Fibroblast of skin of right biceps (primary cell): ENCODE data around the gene GNB1.

Source experiments
- DNase-seq: peaks from one replicate; pipeline ENCODE4 v3.0.0-alpha.2; 2013

GNB1 gene

DNA sequence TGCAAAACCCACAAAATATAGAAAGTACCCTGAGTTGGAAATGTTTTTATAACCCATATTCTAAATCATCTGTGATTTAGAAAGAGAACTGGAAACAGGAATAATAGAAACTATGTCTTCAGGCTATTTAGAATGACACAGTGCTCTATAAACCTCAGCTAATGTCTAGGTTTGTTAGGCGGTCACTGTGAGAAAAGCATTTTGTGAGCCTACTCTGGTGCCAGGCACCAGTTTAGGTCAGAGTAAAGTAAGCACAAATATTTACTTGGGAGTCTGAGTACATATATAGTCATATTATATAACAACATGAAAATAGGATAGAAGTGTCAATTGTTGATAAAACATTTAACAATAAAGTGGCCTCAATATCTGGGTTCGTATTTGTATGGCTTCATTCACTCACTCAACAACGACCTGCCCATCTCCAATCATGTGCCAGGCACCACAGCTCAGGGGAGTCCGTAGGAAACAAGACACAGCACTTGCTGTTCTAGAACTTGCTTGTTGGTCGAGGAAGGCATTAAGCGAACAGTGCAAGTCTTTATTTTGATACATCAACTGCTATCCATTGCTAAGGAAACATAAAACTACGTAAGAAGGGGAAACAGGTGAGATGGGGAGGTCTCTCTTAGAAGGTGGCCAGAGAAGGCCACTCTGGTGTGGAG lies 37.2 kb downstream of the GNB1 start:
- no peak for DNase-seq

GRCh38 chr1:1852619-1853414 lies 38.1 kb downstream of the GNB1 start:
- DNase-seq, result no peak

DNA sequence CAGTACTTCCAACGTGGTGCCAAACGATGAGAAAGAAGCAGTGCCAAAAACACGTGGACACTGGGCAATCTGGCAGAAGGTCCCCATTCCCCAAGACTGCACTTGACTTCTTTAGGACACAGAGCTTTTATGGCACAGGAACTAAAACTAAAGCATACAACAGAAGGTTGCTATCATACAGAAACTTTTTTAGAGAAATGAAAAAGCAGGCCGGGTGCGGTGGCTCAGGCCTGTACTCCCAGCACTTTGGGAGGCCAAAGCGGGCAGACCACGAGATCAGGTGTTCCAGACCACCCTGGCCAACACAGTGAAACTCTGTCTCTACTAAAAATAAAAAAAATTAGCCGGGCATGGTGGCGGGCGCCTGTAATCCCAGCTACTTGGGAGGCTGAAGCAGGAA lies 43.0 kb downstream of the GNB1 start:
- no peak for DNase-seq

- DNase-seq, result no peak
Observed at GRCh38 chr1:1847061-1847850, 43.6 kb downstream of the GNB1 start.

GRCh38 chr1:1846386-1846918 lies 44.4 kb downstream of the GNB1 start:
- no peak for DNase-seq

GRCh38 chr1:1842360-1843146 lies 48.3 kb downstream of the GNB1 start:
- DNase-seq, result no peak

GRCh38 chr1:1841575-1841995 lies 49.3 kb downstream of the GNB1 start:
- DNase-seq, result no peak

DNA sequence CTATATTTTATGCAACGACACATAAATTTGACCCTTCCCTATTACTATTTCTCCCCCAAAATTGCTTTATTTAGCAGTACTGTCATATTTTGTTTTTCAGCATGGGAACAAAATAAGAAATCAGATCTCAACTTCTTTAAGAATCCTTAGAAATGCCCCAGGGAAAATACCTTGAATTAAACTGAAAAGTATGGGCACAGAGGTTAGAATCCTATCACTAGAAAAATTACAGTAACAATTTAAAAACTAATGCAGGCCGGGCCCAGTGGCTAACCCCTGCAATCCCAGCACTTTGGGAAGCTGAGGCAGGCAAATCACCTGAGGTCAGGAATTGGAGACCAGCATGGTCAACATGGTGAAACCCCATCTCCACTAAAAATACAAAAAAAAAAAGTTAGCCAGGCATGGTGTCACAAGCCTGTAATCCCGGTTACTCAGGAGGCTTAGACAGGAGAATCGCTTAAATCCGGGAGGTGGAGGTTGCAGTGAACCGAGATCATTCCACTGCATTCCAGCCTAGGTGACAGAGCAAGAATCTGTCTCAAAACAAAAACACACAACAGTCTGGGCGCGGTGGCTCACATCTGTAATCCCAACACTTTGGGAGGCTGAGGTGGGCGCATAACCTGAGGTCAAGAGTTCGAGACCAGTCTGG lies 51.4 kb downstream of the GNB1 start:
- no peak for DNase-seq

DNA sequence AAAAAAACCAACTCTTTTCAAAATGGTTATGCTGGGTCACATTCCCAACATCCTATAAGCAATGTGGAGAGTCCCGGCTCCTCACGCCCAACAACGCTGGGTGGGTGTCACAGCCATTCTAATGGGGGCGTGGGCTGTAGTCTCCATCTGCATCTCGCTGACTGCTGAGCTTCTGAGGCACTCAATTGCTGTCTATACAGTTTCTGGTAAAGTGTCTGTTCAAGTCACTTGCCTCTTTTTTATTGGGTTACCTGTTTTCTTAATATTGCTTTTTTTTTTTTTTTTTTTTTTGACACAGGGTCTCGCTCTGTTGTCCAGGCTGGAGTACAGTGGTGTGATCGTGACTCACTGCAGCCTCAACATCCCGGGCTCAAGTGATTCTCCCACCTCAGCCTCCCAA lies 54.8 kb downstream of the GNB1 start:
- no peak for DNase-seq

DNA sequence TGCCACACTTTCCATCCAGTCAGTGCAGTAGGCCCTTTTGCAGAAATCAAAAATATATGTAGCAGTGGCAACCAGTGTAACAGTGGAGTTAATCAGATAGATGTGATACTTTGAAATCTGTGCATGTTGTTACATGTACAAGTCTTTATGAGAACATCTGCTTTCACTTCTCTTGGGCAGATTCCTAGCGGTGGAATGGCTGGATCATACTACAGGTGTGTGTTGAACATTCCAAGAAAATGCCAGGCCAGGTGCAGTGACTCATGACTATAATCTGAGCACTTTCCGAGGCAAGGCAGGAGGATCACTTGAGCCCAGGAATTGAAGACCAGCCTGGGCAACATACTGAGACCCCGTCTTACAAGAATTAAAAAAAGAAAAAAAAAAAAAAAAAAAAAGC lies 55.3 kb downstream of the GNB1 start:
- DNase-seq, result no peak

- peak; percentile 26 for DNase-seq
Observed at GRCh38 chr1:1833916-1834325, 57.0 kb downstream of the GNB1 start.

DNA sequence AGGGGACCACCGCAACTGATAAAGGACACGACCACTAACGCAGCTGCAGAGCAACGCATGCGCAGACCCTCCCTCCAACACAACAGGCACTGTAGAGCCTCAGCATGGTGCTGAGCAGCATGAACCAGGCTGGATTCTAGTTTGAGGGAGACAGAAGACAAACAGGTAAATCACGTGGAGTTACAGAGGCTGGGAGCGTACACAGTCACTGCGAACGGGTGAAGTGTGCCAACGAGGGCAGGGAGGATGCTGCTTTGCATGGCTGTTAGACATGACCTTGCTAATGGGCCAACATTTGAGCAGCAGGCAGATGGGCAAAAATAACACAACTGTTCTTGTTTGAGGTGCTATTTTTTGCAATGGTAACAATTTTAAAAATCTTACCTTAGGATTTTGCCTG lies 57.4 kb downstream of the GNB1 start:
- no peak for DNase-seq

GRCh38 chr1:1832820-1833219 lies 58.1 kb downstream of the GNB1 start:
- no peak for DNase-seq

GRCh38 chr1:1832166-1832565 lies 58.7 kb downstream of the GNB1 start:
- DNase-seq, result no peak

GRCh38 chr1:1827089-1827848 lies 63.6 kb downstream of the GNB1 start:
- DNase-seq, result peak; percentile 25

GRCh38 chr1:1826356-1827088 lies 64.4 kb downstream of the GNB1 start:
- DNase-seq, result no peak

DNA sequence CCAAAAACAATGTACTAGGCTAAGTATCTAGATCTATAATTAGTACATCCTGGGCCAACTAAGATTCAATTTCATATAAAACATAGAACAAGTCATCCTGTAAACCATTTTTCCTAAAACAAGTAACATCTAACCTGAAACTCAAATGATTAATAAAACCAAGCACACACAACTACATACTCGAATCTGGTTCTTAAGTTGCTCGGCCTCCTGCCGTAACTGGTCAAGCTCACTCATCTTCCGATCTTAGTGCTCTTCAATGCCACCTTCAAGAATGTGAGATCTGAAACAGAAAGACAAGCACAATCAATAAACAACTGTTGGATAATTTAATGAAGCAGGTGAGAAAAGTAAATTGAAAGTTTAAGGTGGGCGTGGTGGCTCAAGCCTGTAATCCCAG lies 65.7 kb downstream of the GNB1 start:
- DNase-seq, result no peak

GRCh38 chr1:1819762-1820161 lies 71.1 kb downstream of the GNB1 start:
- DNase-seq, result no peak

DNA sequence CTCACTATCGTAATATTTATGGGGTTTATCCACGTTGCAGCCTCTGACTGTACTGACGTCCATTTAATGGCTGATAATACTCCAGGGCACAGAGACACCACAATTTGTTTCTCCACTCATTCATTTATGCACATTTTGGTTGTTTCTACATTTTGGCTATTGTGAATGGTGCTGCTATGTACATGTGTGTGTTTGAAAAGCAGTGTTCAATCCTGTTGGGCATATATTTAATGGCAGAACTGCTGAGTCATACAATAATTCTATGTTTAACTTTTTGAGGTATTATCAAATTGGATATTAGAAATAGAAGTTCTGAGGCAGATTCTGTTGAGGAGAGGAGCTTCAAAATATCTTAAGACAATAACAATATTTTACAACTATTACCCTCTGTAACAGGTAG lies 73.7 kb downstream of the GNB1 start:
- DNase-seq, result no peak

DNA sequence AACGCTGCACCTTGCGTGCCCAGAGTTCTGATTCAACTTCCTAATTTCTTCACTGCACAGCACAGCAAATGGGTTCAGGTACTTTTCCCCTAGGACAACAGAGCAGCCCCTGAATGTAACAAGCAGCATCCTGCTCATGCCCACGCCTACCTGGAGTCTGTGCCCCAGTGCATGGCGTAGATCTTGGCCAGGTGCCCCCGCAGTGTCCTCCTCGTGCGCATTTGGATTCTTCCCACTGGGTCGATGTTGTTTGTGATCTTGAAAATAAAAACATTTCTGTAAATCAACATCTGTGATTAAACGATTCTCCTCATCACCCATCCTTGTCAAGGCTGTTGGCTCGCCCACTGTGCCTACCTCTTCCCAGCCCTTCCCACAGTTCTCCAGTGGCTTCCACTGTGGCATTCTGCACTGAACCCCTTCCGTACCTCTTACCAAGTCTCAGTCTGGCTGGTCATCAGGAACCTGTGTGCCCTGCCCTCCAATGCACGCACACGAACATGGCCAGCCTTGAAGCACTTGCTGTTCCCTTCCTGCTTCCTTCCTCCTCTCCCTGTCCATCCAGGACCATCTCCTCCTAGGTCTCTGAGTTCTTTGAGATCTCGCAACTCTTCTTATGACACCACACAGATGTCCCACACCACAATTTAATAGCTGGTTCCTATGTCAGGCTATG lies 75.1 kb downstream of the GNB1 start:
- no peak for DNase-seq
